Ecto neural progenitor cell (in vitro differentiated cells): ENCODE measurements around the gene EGFLAM.

ENCODE experiments used
- DNase-seq: peaks from one replicate; pipeline ENCODE4 v3.0.0-alpha.2; 2018; ENCODE audit warnings: low spot score

Gene EGFLAM

GRCh38 chr5:38471709-38472108 is 213.3 kb downstream of the EGFLAM start:
- DNase-seq = no peak

- DNase-seq = no peak
Observed at GRCh38 chr5:38472541-38472940, 214.2 kb downstream of the EGFLAM start.

GRCh38 chr5:38473008-38473407 is 214.6 kb downstream of the EGFLAM start:
- DNase-seq = no peak

GRCh38 chr5:38478166-38478565 is 219.8 kb downstream of the EGFLAM start:
- DNase-seq = no peak

GRCh38 chr5:38478878-38479277 is 220.5 kb downstream of the EGFLAM start:
- DNase-seq = no peak

GRCh38 chr5:38479315-38479904 is 221.1 kb downstream of the EGFLAM start:
- no peak for DNase-seq

GRCh38 chr5:38483805-38484398 is 225.5 kb downstream of the EGFLAM start:
- no peak for DNase-seq

GRCh38 chr5:38494175-38494574 is 235.8 kb downstream of the EGFLAM start:
- no peak for DNase-seq

GRCh38 chr5:38494763-38495162 is 236.4 kb downstream of the EGFLAM start:
- DNase-seq = no peak

GRCh38 chr5:38497946-38498345 is 239.6 kb downstream of the EGFLAM start:
- DNase-seq = no peak

GRCh38 chr5:38500573-38501260 is 242.4 kb downstream of the EGFLAM start:
- DNase-seq = no peak

- no peak for DNase-seq
Observed at GRCh38 chr5:38506302-38506701, 247.9 kb downstream of the EGFLAM start.

- DNase-seq = no peak
Observed at GRCh38 chr5:38509185-38509584, 250.8 kb downstream of the EGFLAM start.
